ENCODE results near the gene PHIP. TPM values are rescaled to one million over a fixed set of nuclear protein-coding genes. Genes with fewer than 3 reads are reported as not detected.
A peak's percentile ranks its signal among the peaks of the same experiment; 100 is the strongest.

The PHIP gene
- total RNA-seq, 1 experiment from 2014 or later = 53.6 TPM

GRCh38 chr6:78984225-78984950 is 93.7 kb downstream of the PHIP start:
- Histone ChIP-seq H4K8ac (replicated peaks; ENCODE audit: insufficient read length, low read depth, low read length) (no peak overlapping the region), H4K5ac (ENCODE audit: insufficient read length, low read depth, low read length) (no peak overlapping the region), H3T11ph (ENCODE audit: low read length) (no peak overlapping the region), H4K91ac (ENCODE audit: insufficient read length, low read depth, low read length) (no peak overlapping the region), H3K4ac (ENCODE audit: low read depth, low read length) (no peak overlapping the region), H3K9ac (ENCODE audit: extremely low read depth, insufficient read length, low read length) (no peak overlapping the region), H2AK5ac (ENCODE audit: insufficient read length, low read length) (no peak overlapping the region), H2BK15ac (ENCODE audit: low read depth, low read length) (no peak overlapping the region), H3K18ac (ENCODE audit: insufficient read length, low read depth, low read length) (no peak overlapping the region), H3K4me1 (ENCODE audit: insufficient read depth, low read length) (no peaks in the 10 kb centered on the region), H3K27ac (ENCODE audit: insufficient read length, low read depth, low read length) (no peak overlapping the region), H3K27me3 (ENCODE audit: insufficient read depth, low read length) (no peaks in the 10 kb centered on the region), H2BK12ac (ENCODE audit: insufficient read length, low read depth, low read length) (no peak overlapping the region), H3K23me2 (ENCODE audit: insufficient read length, low read depth, low read length, poor library complexity, severe bottlenecking) (no peaks in the 10 kb centered on the region), H3K4me2 (ENCODE audit: insufficient read depth, insufficient read length, low read length) (no peak overlapping the region), H3K14ac (ENCODE audit: insufficient read depth, low read length) (no peak overlapping the region), H3K79me2 (ENCODE audit: insufficient read depth, low read length) (no peaks in the 10 kb centered on the region), H3K9me3 (ENCODE audit: control insufficient read depth, low read depth, low read length) (no peaks in the 10 kb centered on the region), H2BK5ac (ENCODE audit: insufficient read length, low read length) (no peak overlapping the region), H3K23ac (ENCODE audit: insufficient read length, low read depth, low read length) (no peak overlapping the region), H2AFZ (ENCODE audit: low read length) (no peak overlapping the region), H2BK20ac (ENCODE audit: low read depth, low read length, poor library complexity, severe bottlenecking) (no peak overlapping the region), H3K56ac (ENCODE audit: insufficient read length, low read depth, low read length) (no peak overlapping the region), H4K20me1 (ENCODE audit: control insufficient read depth, insufficient read depth, insufficient read length) (no peaks in the 10 kb centered on the region), H2BK120ac (ENCODE audit: low read depth, low read length, poor library complexity, severe bottlenecking) (no peak overlapping the region), H3K79me1 (ENCODE audit: insufficient read depth, low read depth, low read length, poor library complexity, severe bottlenecking) (no peaks in the 10 kb centered on the region)
- no CpG with 5 or more reads among the region's 4 CpGs for WGBS (ENCODE audit: extremely low coverage, insufficient read length, low lambda C conversion rate)
- Mint-ChIP-seq H3K4me1 (no peaks in the 10 kb centered on the region), H3K27ac (peak overlapping the region in 1 of 3 experiments; percentile 5; a peak in 1 of 7 replicates), H3K4me3 (no peak overlapping the region), H3K9me3 (no peaks in the 10 kb centered on the region), H3K36me3 (ENCODE audit: insufficient read depth in 1 of 3, low read depth in 3 of 3) (peaks cover 47 to 78% (median 75%) of the 10 kb centered on the region in 3 experiments), H3K27me3 (ENCODE audit: low read depth) (no peaks in the 10 kb centered on the region)
- DNase-seq = no peak
- no peak for TF ChIP-seq CTCF (conservative IDR thresholded peaks at IDR 0.05)

Data from H9 (cell line).